Measurements from ENCODE around the gene ADH4.

ADH4 gene

DNA sequence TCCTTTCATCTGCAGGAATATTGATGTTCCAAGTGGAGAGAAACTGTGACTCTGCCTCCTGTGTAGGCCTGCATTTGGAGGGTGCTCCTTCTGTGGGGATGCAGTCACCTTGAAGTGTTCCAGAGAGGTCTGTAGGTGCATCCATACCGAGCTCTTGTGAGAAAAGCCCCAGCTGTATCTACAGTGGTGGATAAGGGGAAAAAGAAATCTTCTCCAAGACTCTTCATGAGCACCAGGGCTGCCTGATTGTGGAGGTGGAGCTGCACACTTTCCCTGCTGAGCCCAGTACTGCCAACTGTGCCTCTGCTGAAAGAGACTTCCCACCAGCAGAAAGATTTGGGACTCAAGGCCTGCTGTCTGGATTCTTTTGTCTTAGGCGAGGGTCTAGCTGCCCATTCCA, 35.1 kb upstream of the ADH4 start:
- H3K4me3 ChIP-seq (ENCODE audit: low read depth, low read length), result no peak overlapping the region
- DNase-seq (ENCODE audit: low read depth), result no peak
- in situ Hi-C loops (cut with HindIII; ENCODE audit: low sequenced_read_pairs), result no loop called here
- TF ChIP-seq, protein P1, sequence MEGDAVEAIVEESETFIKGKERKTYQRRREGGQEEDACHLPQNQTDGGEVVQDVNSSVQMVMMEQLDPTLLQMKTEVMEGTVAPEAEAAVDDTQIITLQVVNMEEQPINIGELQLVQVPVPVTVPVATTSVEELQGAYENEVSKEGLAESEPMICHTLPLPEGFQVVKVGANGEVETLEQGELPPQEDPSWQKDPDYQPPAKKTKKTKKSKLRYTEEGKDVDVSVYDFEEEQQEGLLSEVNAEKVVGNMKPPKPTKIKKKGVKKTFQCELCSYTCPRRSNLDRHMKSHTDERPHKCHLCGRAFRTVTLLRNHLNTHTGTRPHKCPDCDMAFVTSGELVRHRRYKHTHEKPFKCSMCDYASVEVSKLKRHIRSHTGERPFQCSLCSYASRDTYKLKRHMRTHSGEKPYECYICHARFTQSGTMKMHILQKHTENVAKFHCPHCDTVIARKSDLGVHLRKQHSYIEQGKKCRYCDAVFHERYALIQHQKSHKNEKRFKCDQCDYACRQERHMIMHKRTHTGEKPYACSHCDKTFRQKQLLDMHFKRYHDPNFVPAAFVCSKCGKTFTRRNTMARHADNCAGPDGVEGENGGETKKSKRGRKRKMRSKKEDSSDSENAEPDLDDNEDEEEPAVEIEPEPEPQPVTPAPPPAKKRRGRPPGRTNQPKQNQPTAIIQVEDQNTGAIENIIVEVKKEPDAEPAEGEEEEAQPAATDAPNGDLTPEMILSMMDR (IDR thresholded peaks at IDR 0.05; ENCODE audit: low read depth, low read length, missing control alignments), result no peak

DNA sequence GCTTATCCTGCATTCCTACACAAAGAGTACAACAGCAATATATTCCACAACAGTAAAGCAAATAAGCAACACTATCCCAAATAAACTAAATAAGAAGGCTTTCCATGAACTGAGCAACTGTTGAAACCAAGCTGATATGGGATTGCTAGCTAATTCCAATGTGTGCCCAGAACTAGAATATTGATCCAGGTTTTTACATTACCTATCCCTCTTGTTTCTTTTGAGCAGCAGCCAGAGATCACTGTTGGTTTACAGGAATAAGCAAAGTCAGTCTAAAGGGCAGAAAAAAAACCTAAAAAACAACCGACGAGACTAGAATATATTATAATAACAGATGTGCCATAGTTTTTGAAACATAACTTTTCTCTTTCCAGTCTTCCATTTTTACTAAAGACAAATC, 22.4 kb upstream of the ADH4 start:
- in situ Hi-C loops (cut with HindIII; ENCODE audit: low sequenced_read_pairs), result no loop called here
- TF ChIP-seq, protein P1 (IDR thresholded peaks at IDR 0.05; ENCODE audit: low read depth, low read length, missing control alignments), result no peak
- DNase-seq (ENCODE audit: low read depth), result no peak
- no peak overlapping the region for H3K4me3 ChIP-seq (ENCODE audit: low read depth, low read length)

GRCh38 chr4:99165978-99166377, 21.9 kb upstream of the ADH4 start:
- in situ Hi-C loops (cut with HindIII; ENCODE audit: low sequenced_read_pairs), result no loop called here
- TF ChIP-seq, protein P1 (IDR thresholded peaks at IDR 0.05; ENCODE audit: low read depth, low read length, missing control alignments), result no peak
- H3K4me3 ChIP-seq (ENCODE audit: low read depth, low read length), result no peak overlapping the region
- DNase-seq (ENCODE audit: low read depth), result no peak

DNA sequence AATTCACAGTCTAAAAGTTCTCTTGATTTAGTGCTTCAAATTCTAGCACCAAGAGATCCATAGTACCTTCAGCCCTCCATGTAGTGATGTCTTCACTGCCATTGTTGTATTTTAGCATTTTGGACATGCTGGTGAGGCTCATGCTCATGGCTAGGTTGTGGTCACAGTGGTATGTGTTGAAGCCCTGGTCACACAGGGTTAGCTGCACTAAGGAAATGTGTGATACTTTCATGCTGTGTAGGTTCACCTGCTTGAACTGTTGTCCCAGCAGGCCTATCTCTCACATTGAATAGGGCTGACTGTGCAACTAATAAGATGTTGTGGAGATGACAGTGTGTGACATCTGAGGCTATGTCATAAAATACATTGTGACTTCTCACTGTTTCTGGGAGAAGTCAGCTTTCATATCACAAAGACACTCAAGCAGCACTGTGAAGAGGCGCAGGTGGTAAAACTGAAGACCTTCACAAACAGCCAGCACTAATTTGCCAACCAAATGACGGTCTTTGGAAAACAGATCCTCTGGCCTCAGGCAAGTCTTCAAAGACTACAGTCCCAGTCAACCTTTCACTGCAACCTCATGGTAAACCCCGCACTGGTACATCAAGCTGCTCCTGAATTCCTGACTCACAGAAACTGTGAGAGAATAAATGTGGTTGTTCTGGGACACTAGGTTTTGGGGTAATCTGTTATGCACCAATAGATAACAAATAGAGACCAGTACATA, 17.4 kb upstream of the ADH4 start:
- DNase-seq (ENCODE audit: low read depth), result no peak
- in situ Hi-C loops (cut with HindIII; ENCODE audit: low sequenced_read_pairs), result no loop called here
- H3K4me3 ChIP-seq (ENCODE audit: low read depth, low read length), result no peak overlapping the region
- TF ChIP-seq, protein P1 (IDR thresholded peaks at IDR 0.05; ENCODE audit: low read depth, low read length, missing control alignments), result no peak

DNA sequence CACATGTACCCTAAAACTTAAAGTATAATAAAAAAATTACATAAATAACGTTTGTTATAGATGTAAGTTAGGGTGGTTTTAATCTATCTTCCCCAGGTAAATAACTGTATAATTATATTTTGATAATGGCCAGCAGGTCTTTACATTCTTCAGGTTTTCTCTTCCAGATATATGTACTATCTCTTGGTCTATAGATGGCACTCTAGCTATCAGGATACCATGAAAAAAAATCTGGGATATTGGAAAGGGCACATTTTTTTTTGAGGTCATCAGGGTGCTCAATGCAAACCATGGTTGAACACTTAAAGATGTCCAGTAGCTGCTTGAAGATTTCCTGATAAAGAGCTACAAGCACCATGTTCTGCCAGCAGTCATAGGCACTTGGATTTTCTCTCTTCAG, 15.6 kb upstream of the ADH4 start:
- TF ChIP-seq, protein P1 (IDR thresholded peaks at IDR 0.05; ENCODE audit: low read depth, low read length, missing control alignments), result no peak
- in situ Hi-C loops (cut with HindIII; ENCODE audit: low sequenced_read_pairs), result no loop called here
- no peak for DNase-seq (ENCODE audit: low read depth)
- H3K4me3 ChIP-seq (ENCODE audit: low read depth, low read length), result no peak overlapping the region

DNA sequence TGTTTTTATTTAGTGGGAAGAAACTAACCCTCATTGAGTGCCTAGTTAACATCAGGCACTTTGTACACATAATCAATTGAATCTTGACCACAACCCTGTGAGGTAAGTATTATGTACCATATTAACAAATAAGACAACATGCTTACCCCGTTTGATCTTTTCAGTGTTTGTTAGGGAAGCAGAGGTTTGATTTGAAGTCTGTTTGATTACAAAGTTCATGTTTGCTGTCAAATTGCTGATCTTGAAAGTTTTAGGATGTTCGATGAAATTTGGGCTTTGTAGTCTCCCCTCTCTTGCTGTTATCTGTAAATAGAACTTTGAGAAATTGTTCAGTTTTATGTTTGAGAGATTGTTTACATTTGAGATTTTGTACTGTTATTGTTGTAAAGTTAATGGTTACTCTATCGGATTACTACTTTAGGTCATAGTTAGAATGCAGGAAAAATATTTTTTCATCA, 13.4 kb upstream of the ADH4 start:
- in situ Hi-C loops (cut with HindIII; ENCODE audit: low sequenced_read_pairs), result no loop called here
- no peak overlapping the region for H3K4me3 ChIP-seq (ENCODE audit: low read depth, low read length)
- no peak for DNase-seq (ENCODE audit: low read depth)
- TF ChIP-seq, protein P1 (IDR thresholded peaks at IDR 0.05; ENCODE audit: low read depth, low read length, missing control alignments), result no peak

Measured in astrocyte of the cerebellum (primary cell).